Liver (tissue), 9 donors: ENCODE data around the gene SPAG8. TPM values are rescaled to one million over a fixed set of nuclear protein-coding genes. Genes with fewer than 3 reads are reported as not detected.

ENCODE experiments used
- DNase-seq: peaks from one replicate; pipeline ENCODE4 v3.0.0-alpha.2; 2017; ENCODE audit warnings: low spot score
- H3K27ac ChIP-seq, 2 donors: one replicate each; pipeline ENCODE4 v1.7.0; 2013; ENCODE audit warnings: inconsistent platforms in 2 of 2, low read length in 2 of 2, control low read depth in 1 of 2, low read depth in 1 of 2, mild to moderate bottlenecking in 1 of 2
- H3K27me3 ChIP-seq, 4 donors: one replicate each; pipeline versions ENCODE4 v1.6.1 to v1.7.0; 2013; ENCODE audit warnings: low read length in 3 of 4, inconsistent platforms in 1 of 4, mild to moderate bottlenecking in 1 of 4, moderate library complexity in 1 of 4; ENCODE audit not compliant: control insufficient read depth in 4 of 4, insufficient read depth in 4 of 4
- H3K36me3 ChIP-seq, 4 donors: one replicate each; pipeline versions ENCODE4 v1.6.1 to v1.7.0; 2013; ENCODE audit warnings: low read length in 3 of 4, mild to moderate bottlenecking in 3 of 4, low read depth in 1 of 4, moderate library complexity in 1 of 4; ENCODE audit not compliant: control insufficient read depth in 4 of 4, insufficient read depth in 3 of 4
- H3K4me1 ChIP-seq, 4 donors: one replicate each; pipeline versions ENCODE4 v1.6.1 to v1.7.0; 2013; ENCODE audit warnings: low read length in 3 of 4, mild to moderate bottlenecking in 3 of 4, moderate library complexity in 1 of 4; ENCODE audit not compliant: control insufficient read depth in 4 of 4, insufficient read depth in 4 of 4
- H3K4me3 ChIP-seq, 3 donors: one replicate each; pipeline versions ENCODE4 v1.6.1 to v1.7.0; 2013; ENCODE audit warnings: low read length in 3 of 3, control low read depth in 1 of 3, low read depth in 1 of 3, mild to moderate bottlenecking in 1 of 3
- H3K9ac ChIP-seq, 2 donors: one replicate each; pipeline ENCODE4 v1.7.0; 2013; ENCODE audit warnings: low read length in 2 of 2, mild to moderate bottlenecking in 2 of 2, moderate library complexity in 2 of 2, control low read depth in 1 of 2, low read depth in 1 of 2
- H3K9me3 ChIP-seq, 4 donors: one replicate each; pipeline versions ENCODE4 v1.6.1 to v1.7.0; 2013; ENCODE audit warnings: low read length in 3 of 4; ENCODE audit not compliant: control insufficient read depth in 4 of 4
- EGR1 ChIP-seq, 2 donors: IDR thresholded peaks; 2 replicates each; pipeline ENCODE4 v1.6.1; 2016 to 2018; ENCODE audit warnings: antibody characterized with exemption in 2 of 2, low read depth in 2 of 2
- FOXA1 ChIP-seq: IDR thresholded peaks from 2 replicates; pipeline ENCODE4 v1.6.1; 2016; ENCODE audit warnings: antibody characterized with exemption
- FOXA2 ChIP-seq: IDR thresholded peaks from 2 replicates; pipeline ENCODE4 v1.6.1; 2016; ENCODE audit warnings: antibody characterized with exemption
- GABPA ChIP-seq, 2 donors: IDR thresholded peaks in 1 of 2; conservative IDR thresholded peaks in 1 of 2; 2 replicates each; pipeline ENCODE4 v1.6.1; 2016; ENCODE audit warnings: antibody characterized with exemption in 2 of 2, mild to moderate bottlenecking in 1 of 2, moderate library complexity in 1 of 2
- HNF4A ChIP-seq, 2 donors: conservative IDR thresholded peaks; 2 replicates each; pipeline ENCODE4 v1.6.1; 2016; ENCODE audit warnings: antibody characterized with exemption in 2 of 2, mild to moderate bottlenecking in 2 of 2
- HNF4G ChIP-seq: IDR thresholded peaks from 2 replicates; pipeline ENCODE4 v1.6.1; 2016; ENCODE audit warnings: antibody characterized with exemption
- JUND ChIP-seq, 2 donors: IDR thresholded peaks; 2 replicates each; pipeline ENCODE4 v1.6.1; 2016; ENCODE audit warnings: antibody characterized with exemption in 2 of 2
- NR2F2 ChIP-seq: IDR thresholded peaks from 2 replicates; pipeline ENCODE4 v1.6.1; 2016; ENCODE audit warnings: antibody characterized with exemption
- RAD21 ChIP-seq, 2 donors: IDR thresholded peaks; 2 replicates each; pipeline ENCODE4 v1.6.1; 2016; ENCODE audit warnings: antibody characterized with exemption in 2 of 2, mild to moderate bottlenecking in 2 of 2
- RXRA ChIP-seq, 2 donors: IDR thresholded peaks; 2 replicates each; pipeline ENCODE4 v1.6.1; 2017 to 2018; ENCODE audit warnings: antibody characterized with exemption in 2 of 2, mild to moderate bottlenecking in 1 of 2
- SP1 ChIP-seq: IDR thresholded peaks from 2 replicates; pipeline ENCODE4 v1.6.1; 2018; ENCODE audit warnings: antibody characterized with exemption, mild to moderate bottlenecking
- TAF1 ChIP-seq: conservative IDR thresholded peaks from 2 replicates; pipeline ENCODE4 v1.6.1; 2016; ENCODE audit warnings: antibody characterized with exemption, mild to moderate bottlenecking
- YY1 ChIP-seq: IDR thresholded peaks from 2 replicates; pipeline ENCODE4 v1.6.1; 2016; ENCODE audit warnings: antibody characterized with exemption, mild to moderate bottlenecking
- WGBS: extraction: QIAGEN DNeasy Blood & Tissue Kit; methylation state at CpG from one replicate; pipeline ENCODE4 v1.1.7; 2013; 5-methylcytosine and 5-hydroxymethylcytosine counted together
- polyA plus RNA-seq, 2 donors: library from polyadenylated mRNA; stranded (reverse) in 1 of 2; unstranded in 1 of 2; fragments of 200-250 nt in 1 of 2; fragments of >200 nt in 1 of 2; fragmentation: Nextera tagmentation in 1 of 2; extraction: Ambion mirVana in 1 of 2; gene quantifications; one replicate each; pipeline versions ENCODE4 v1.2.1 to v1.2.3, GENCODE V29; 2013 to 2015
- total RNA-seq, 2 donors: library from RNA; depleted of rRNA; stranded (reverse); fragments of >200 nt; gene quantifications; one replicate each; pipeline ENCODE4 v1.2.3, GENCODE V29; 2014
- TF ChIP-seq, protein P1 (sequence below): IDR thresholded peaks from 2 replicates; pipeline ENCODE4 v1.6.1; 2016; ENCODE audit warnings: antibody characterized with exemption
- TF ChIP-seq, protein P2 (sequence below): IDR thresholded peaks from 2 replicates; pipeline ENCODE4 v1.6.1; 2016; ENCODE audit warnings: antibody characterized with exemption
- TF ChIP-seq, protein P3 (sequence below): fragments of 150-350 bp; IDR thresholded peaks from 2 replicates; pipeline ENCODE4 v1.5.1; 2017; ENCODE audit warnings: improper control_type of control experiment, low read depth, low read length; ENCODE audit not compliant: missing input control
- TF ChIP-seq, protein P4 (sequence below): IDR thresholded peaks from 2 replicates; pipeline ENCODE4 v1.6.1; 2016; ENCODE audit warnings: antibody characterized with exemption
- TF ChIP-seq, protein P5 (sequence below): IDR thresholded peaks from 2 replicates; pipeline ENCODE4 v1.6.1; 2016; ENCODE audit warnings: antibody characterized with exemption, mild to moderate bottlenecking
- donor health status: healthy.
- donor health status: healthy.
- donor health status: healthy.
- donor health status: healthy.
- donor health status: healthy.

Gene SPAG8
- total and polyA plus RNA-seq, 4 donors: 0.14 to 0.56 (median 0.19) TPM

DNA sequence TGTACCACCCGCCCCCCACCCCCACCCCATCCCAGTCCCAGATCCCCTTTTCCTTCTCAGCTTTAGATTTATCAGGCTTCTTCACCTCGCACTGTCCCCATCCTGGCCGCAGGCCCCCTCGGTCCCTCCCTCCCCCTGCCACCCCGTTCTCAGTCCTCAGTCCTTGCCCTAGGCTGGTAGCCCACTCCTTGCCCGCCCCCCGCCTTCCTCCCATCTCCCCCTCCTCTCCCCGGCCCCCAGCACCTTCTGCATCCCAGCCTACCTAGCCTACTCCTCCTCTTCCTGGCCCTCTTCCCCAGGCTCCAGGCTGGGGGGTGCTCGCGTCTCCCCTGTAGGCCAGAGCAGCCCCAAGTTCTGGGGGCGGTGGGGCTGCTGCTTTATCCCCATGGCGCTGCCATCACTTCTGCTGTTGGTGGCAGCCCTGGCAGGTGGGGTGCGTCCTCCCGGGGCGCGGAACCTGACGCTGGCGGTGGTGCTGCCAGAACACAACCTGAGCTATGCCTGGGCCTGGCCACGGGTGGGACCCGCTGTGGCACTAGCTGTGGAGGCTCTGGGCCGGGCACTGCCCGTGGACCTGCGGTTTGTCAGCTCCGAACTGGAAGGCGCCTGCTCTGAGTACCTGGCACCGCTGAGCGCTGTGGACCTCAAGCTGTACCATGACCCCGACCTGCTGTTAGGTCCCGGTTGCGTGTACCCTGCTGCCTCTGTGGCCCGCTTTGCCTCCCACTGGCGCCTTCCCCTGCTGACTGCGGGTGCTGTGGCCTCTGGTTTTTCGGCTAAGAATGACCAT is 19.8 kb downstream of the SPAG8 start:
- TF ChIP-seq RXRA (IDR thresholded peaks at IDR 0.05) (peak; percentile 45 to 53), SP1 (peak; percentile 41), HNF4G (no peak), HNF4A (conservative IDR thresholded peaks at IDR 0.05) (peak; percentile 75 to 76), RAD21 (IDR thresholded peaks at IDR 0.05) (peak in 1 of 2 donors; percentile 29)
- TF ChIP-seq, protein P1, sequence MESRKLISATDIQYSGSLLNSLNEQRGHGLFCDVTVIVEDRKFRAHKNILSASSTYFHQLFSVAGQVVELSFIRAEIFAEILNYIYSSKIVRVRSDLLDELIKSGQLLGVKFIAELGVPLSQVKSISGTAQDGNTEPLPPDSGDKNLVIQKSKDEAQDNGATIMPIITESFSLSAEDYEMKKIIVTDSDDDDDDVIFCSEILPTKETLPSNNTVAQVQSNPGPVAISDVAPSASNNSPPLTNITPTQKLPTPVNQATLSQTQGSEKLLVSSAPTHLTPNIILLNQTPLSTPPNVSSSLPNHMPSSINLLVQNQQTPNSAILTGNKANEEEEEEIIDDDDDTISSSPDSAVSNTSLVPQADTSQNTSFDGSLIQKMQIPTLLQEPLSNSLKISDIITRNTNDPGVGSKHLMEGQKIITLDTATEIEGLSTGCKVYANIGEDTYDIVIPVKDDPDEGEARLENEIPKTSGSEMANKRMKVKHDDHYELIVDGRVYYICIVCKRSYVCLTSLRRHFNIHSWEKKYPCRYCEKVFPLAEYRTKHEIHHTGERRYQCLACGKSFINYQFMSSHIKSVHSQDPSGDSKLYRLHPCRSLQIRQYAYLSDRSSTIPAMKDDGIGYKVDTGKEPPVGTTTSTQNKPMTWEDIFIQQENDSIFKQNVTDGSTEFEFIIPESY: no peak
- no peaks in the 10 kb centered on the region for H3K36me3 ChIP-seq
- DNase-seq: no peak

DNA sequence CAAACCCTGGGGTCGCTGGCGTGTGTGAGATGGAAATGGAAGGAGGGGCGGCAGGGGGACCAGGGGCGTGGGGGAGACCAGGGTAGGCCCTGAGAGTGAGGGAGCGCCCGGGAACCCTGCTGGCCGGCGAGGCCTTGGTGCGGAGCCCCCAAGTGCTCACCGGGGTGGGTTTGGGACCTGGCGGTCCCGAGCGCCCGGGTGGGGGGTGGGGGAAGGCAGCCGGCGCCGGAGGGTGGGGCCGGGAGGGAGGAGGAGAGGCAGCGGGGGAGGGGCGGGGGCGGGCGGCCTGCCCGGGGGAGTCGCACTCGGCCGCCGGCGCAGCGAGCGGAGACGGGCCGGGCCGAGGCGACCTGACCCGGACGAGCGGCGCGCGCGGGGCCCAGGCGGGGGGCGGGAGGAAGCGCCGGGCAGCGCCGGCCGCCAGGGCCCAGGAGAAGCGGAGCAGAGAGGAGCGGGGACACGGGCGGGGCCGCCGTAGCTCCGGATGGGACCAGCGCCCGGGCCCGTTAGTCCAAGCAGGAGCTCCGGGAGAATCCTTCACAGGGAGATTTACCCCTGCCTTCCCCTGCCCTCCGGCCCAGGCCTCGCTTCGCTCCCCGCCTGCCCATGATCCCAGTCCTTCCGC is 20.7 kb downstream of the SPAG8 start, which contains the start of gene NPR2:
Gene NPR2, plus strand, starts transcription at position 295 of the 625 bp plus-strand sequence. CDS start 818 bp downstream, outside the sequence.
- Histone ChIP-seq H3K9me3 (no peaks in the 10 kb centered on the region), H3K36me3 (no peaks in the 10 kb centered on the region), H3K27ac (no peak within 1 kb of the TSS), H3K4me1 (peaks cover 0 to 23% (median 12%) of the 10 kb centered on the region in 4 donors), H3K27me3 (no peaks in the 10 kb centered on the region), H3K9ac (peak within 1 kb of the TSS in 1 of 2 donors; percentile 34), H3K4me3 (peak within 1 kb of the TSS in 2 of 3 donors; percentile 60 to 64)
- peak; percentile 46 for DNase-seq
- WGBS: 25% methylated on average over 64 of the region's 64 CpGs
- no peak for TF ChIP-seq TAF1
- no peak for TF ChIP-seq JUND (IDR thresholded peaks at IDR 0.05)
- no peak for TF ChIP-seq SP1
- TF ChIP-seq FOXA1: no peak
- TF ChIP-seq YY1: no peak
- TF ChIP-seq, protein P2, sequence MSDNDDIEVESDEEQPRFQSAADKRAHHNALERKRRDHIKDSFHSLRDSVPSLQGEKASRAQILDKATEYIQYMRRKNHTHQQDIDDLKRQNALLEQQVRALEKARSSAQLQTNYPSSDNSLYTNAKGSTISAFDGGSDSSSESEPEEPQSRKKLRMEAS: no peak
- TF ChIP-seq HNF4G: no peak
- TF ChIP-seq, protein P3, sequence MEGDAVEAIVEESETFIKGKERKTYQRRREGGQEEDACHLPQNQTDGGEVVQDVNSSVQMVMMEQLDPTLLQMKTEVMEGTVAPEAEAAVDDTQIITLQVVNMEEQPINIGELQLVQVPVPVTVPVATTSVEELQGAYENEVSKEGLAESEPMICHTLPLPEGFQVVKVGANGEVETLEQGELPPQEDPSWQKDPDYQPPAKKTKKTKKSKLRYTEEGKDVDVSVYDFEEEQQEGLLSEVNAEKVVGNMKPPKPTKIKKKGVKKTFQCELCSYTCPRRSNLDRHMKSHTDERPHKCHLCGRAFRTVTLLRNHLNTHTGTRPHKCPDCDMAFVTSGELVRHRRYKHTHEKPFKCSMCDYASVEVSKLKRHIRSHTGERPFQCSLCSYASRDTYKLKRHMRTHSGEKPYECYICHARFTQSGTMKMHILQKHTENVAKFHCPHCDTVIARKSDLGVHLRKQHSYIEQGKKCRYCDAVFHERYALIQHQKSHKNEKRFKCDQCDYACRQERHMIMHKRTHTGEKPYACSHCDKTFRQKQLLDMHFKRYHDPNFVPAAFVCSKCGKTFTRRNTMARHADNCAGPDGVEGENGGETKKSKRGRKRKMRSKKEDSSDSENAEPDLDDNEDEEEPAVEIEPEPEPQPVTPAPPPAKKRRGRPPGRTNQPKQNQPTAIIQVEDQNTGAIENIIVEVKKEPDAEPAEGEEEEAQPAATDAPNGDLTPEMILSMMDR: no peak
- TF ChIP-seq RXRA (IDR thresholded peaks at IDR 0.05): no peak
- TF ChIP-seq, protein P4, sequence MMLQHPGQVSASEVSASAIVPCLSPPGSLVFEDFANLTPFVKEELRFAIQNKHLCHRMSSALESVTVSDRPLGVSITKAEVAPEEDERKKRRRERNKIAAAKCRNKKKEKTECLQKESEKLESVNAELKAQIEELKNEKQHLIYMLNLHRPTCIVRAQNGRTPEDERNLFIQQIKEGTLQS: no peak
- no peak for TF ChIP-seq NR2F2
- no peak for TF ChIP-seq HNF4A (conservative IDR thresholded peaks at IDR 0.05)
- TF ChIP-seq, protein P1: no peak
- TF ChIP-seq EGR1 (IDR thresholded peaks at IDR 0.05; ENCODE audit: low read depth in 2 of 2): no peak
- no peak for TF ChIP-seq GABPA (IDR thresholded peaks at IDR 0.05 in 1 of 2, conservative IDR thresholded peaks at IDR 0.05 in 1 of 2)
- no peak for TF ChIP-seq FOXA2
- TF ChIP-seq, protein P5, sequence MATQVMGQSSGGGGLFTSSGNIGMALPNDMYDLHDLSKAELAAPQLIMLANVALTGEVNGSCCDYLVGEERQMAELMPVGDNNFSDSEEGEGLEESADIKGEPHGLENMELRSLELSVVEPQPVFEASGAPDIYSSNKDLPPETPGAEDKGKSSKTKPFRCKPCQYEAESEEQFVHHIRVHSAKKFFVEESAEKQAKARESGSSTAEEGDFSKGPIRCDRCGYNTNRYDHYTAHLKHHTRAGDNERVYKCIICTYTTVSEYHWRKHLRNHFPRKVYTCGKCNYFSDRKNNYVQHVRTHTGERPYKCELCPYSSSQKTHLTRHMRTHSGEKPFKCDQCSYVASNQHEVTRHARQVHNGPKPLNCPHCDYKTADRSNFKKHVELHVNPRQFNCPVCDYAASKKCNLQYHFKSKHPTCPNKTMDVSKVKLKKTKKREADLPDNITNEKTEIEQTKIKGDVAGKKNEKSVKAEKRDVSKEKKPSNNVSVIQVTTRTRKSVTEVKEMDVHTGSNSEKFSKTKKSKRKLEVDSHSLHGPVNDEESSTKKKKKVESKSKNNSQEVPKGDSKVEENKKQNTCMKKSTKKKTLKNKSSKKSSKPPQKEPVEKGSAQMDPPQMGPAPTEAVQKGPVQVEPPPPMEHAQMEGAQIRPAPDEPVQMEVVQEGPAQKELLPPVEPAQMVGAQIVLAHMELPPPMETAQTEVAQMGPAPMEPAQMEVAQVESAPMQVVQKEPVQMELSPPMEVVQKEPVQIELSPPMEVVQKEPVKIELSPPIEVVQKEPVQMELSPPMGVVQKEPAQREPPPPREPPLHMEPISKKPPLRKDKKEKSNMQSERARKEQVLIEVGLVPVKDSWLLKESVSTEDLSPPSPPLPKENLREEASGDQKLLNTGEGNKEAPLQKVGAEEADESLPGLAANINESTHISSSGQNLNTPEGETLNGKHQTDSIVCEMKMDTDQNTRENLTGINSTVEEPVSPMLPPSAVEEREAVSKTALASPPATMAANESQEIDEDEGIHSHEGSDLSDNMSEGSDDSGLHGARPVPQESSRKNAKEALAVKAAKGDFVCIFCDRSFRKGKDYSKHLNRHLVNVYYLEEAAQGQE: no peak

More for the DNA sequence above, 19.8 kb downstream of the SPAG8 start:
- Histone ChIP-seq H3K4me3 (peak overlapping the region in 1 of 3 donors; percentile 60), H3K27me3 (no peaks in the 10 kb centered on the region), H3K4me1 (peaks cover 0 to 23% (median 12%) of the 10 kb centered on the region in 4 donors), H3K27ac (no peak overlapping the region), H3K9me3 (no peaks in the 10 kb centered on the region), H3K9ac (no peak overlapping the region)
- 62% methylated on average over 34 of the region's 34 CpGs for WGBS
